Body of pancreas (tissue), 4 donors: ENCODE measurements around the gene FAM107B.

Source experiments
- CTCF ChIP-seq, 7 experiments: fragments of 450-650 bp in 4 of 7; fragments of 200-600 bp in 3 of 7; sonication (generic) in 3 of 7; IDR thresholded peaks; one replicate each; pipeline ENCODE4 v1.5.1; 2016 to 2019; ENCODE audit warnings: antibody characterized with exemption in 7 of 7
- POLR2A ChIP-seq, 3 donors: fragments of 450-650 bp; IDR thresholded peaks; one replicate each; pipeline ENCODE4 v1.6.1; 2016; ENCODE audit warnings: antibody characterized with exemption in 3 of 3, mild to moderate bottlenecking in 2 of 3

GRCh38 chr10:14500172-14500765, 274.4 kb downstream of the FAM107B start:
- TF ChIP-seq CTCF (IDR thresholded peaks at IDR 0.05) = no peak
- no peak for TF ChIP-seq POLR2A (IDR thresholded peaks at IDR 0.05)
